ENCODE data around the gene TMEM218. TPM values are rescaled to one million over a fixed set of nuclear protein-coding genes. Genes with fewer than 3 reads are reported as not detected.

Gene TMEM218
- total RNA-seq, 1 donor from 2014 or later: 30.4 TPM

DNA sequence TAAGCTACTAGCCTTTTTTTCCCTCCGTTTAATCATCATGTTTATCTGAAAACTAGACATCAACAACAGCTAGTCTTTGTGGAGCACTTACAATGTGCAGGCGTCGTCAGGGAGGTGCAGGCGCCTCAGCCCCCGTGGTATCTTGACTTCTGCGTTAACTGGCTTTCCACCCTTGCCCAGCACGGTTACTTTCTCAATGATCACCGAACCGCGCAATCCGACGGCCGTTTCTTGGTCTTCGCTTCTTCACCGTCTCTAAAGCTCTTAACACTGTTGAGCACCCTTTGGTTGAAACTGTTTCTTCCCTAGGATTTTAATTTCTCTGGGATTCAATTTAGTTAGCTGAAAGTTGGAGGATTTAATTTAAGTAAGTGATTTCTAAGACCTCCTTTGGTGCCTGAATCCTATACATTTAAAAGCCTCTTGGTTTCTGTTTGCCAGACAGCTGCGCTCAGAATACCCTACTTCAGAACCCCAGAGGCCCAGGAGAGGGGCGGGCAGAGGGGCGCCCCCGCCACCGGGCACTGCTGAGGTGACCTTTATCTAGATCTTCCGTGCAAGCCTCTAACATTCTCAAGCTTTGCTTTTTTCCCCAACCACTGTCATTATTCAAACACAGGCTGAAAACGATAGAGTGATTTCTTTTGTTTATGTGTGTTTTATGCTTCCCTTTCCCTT lies 18.0 kb upstream of the TMEM218 start:
- TF ChIP-seq, protein P1, sequence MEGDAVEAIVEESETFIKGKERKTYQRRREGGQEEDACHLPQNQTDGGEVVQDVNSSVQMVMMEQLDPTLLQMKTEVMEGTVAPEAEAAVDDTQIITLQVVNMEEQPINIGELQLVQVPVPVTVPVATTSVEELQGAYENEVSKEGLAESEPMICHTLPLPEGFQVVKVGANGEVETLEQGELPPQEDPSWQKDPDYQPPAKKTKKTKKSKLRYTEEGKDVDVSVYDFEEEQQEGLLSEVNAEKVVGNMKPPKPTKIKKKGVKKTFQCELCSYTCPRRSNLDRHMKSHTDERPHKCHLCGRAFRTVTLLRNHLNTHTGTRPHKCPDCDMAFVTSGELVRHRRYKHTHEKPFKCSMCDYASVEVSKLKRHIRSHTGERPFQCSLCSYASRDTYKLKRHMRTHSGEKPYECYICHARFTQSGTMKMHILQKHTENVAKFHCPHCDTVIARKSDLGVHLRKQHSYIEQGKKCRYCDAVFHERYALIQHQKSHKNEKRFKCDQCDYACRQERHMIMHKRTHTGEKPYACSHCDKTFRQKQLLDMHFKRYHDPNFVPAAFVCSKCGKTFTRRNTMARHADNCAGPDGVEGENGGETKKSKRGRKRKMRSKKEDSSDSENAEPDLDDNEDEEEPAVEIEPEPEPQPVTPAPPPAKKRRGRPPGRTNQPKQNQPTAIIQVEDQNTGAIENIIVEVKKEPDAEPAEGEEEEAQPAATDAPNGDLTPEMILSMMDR (conservative IDR thresholded peaks at IDR 0.05): no peak
- Mint-ChIP-seq H3K36me3 (ENCODE audit: low read depth) (no peaks in the 10 kb centered on the region), H3K9me3 (no peaks in the 10 kb centered on the region), H3K4me1 (peaks cover 6% of the 10 kb centered on the region), H3K27me3 (ENCODE audit: low read depth) (no peaks in the 10 kb centered on the region), H3K27ac (ENCODE audit: unreplicated experiment) (no peak overlapping the region), H3K4me3 (no peak overlapping the region)
- DNase-seq (ENCODE audit: low read depth, low spot score): no peak

DNA sequence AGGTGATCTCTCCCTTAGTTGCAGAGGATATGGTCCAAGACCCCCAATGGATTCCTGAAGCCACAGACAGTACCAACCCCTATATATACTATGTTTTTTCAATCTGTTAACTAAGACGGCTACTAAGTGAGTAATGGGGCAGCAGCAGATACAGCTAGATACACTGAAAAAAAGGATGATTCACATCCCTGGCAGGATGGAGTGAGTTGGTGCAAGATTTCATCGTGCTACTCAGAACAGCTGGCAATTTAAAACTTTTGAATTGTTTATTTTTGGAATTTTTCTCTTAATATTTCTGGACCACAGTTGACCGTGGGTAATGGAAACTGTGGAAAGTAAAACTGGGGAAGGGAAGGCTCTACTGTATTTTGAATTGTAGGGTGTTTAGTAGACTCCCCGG lies 17.0 kb upstream of the TMEM218 start:
- H3K27me3 Mint-ChIP-seq (ENCODE audit: low read depth): no peaks in the 10 kb centered on the region
- H3K27ac Mint-ChIP-seq (ENCODE audit: unreplicated experiment): no peak overlapping the region
- TF ChIP-seq, protein P1 (conservative IDR thresholded peaks at IDR 0.05): no peak
- H3K36me3 Mint-ChIP-seq (ENCODE audit: low read depth): peaks cover 5% of the 10 kb centered on the region
- no peak for DNase-seq (ENCODE audit: low read depth, low spot score)
- peaks cover 16% of the 10 kb centered on the region for H3K4me1 Mint-ChIP-seq
- H3K9me3 Mint-ChIP-seq: peaks cover 3% of the 10 kb centered on the region
- H3K4me3 Mint-ChIP-seq: no peak overlapping the region

DNA sequence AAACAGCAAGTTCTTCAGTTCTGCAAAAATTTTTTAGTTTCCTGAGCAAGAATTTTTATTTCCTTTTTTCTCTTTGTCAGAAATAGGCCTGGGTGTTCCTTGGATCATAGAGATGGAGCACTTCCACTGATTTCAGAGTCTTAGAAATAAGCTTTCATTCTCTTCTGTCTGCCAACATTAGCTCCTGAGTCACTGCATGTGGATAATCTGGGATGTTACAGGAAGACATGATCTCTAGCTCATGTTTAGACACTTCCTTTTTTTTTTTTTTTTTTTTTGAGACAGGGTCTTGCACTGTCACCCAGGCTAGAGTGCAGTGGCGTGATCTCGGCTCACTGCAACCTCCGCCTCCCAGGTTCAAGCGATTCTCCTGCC lies 13.2 kb upstream of the TMEM218 start:
- H3K27ac Mint-ChIP-seq (ENCODE audit: unreplicated experiment): peak overlapping the region; percentile 22
- DNase-seq (ENCODE audit: low read depth, low spot score): no peak
- no peak overlapping the region for H3K4me3 Mint-ChIP-seq
- peaks cover 5% of the 10 kb centered on the region for H3K36me3 Mint-ChIP-seq (ENCODE audit: low read depth)
- H3K27me3 Mint-ChIP-seq (ENCODE audit: low read depth): peaks cover 2% of the 10 kb centered on the region
- peaks cover 15% of the 10 kb centered on the region for H3K4me1 Mint-ChIP-seq
- TF ChIP-seq, protein P1 (conservative IDR thresholded peaks at IDR 0.05): no peak
- peaks cover 3% of the 10 kb centered on the region for H3K9me3 Mint-ChIP-seq

DNA sequence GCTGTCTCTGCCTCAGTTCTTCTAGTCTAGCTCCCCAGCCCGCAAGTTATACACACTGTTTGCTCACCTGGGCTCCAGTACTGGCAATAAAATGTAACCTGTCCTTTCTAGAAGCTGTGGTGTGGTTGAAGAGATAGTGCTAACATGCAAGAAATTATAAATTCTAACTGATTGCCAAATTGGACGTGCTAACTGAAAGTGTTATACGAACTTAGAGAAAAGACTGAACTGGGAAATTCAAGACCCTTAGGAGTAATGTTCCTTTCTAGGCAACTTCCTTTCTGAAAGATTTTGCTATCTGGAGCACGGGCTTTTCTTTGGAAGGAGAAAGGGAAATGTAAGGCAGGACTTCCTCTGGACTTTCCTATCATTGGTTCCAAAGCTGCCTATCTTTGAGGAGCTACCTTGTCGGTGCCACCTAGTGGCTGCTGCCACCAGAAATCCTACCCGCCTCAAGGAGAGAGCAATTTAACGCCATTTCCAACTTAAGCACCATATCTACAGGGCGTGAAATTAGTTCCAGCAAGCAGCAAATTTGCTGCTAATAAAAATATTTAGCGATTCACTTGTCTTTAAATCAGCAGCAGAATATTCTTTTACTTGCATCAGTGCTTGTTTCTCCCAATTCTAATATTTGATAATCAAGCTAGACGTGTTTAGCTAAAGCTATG lies 12.7 kb upstream of the TMEM218 start:
- Mint-ChIP-seq H3K27me3 (ENCODE audit: low read depth) (peaks cover 2% of the 10 kb centered on the region), H3K4me1 (peaks cover 15% of the 10 kb centered on the region), H3K36me3 (ENCODE audit: low read depth) (peaks cover 5% of the 10 kb centered on the region), H3K9me3 (peaks cover 3% of the 10 kb centered on the region), H3K27ac (ENCODE audit: unreplicated experiment) (no peak overlapping the region), H3K4me3 (no peak overlapping the region)
- no peak for DNase-seq (ENCODE audit: low read depth, low spot score)
- TF ChIP-seq, protein P1 (conservative IDR thresholded peaks at IDR 0.05): peak; percentile 56

DNA sequence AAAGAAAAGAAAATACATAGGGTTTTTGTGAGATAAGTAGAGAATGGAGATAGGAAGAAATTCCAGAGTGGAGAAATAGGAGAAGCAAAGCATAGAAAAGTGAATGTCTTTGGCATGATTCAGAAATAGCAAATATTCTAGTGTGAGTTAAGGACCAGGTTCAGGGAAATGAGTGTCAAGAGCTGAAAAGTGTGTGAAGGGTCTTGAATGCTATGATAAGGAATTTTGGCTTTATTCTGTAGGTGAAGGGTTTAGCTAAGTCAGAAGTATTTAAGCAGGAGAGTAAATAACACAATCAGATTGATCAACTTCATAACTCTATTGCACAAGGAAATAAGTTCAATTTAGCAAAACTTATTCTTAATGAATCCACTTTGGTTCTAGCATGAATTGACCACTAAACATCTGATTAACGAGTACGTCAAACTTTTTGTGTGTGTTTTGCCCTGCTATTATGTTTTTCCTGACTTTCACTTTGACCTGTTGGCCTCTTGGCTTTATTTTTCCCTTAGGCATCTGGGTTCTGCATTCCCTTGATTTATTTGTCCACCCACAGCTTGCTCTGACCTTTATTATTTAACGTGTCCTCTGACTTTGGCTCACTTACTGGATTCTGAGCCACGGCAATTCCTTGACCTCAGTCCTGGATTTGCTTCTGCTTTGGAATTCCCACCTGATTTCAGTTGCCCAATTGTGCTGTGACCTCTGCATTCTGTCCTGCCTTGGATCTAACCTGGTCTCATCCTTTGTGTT lies 11.9 kb upstream of the TMEM218 start:
- DNase-seq (ENCODE audit: low read depth, low spot score): no peak
- TF ChIP-seq, protein P1 (conservative IDR thresholded peaks at IDR 0.05): no peak
- Mint-ChIP-seq H3K4me3 (no peak overlapping the region), H3K4me1 (peaks cover 15% of the 10 kb centered on the region), H3K36me3 (ENCODE audit: low read depth) (peaks cover 5% of the 10 kb centered on the region), H3K9me3 (peaks cover 3% of the 10 kb centered on the region), H3K27ac (ENCODE audit: unreplicated experiment) (no peak overlapping the region), H3K27me3 (ENCODE audit: low read depth) (peaks cover 2% of the 10 kb centered on the region)

Measured in neural crest cell (in vitro differentiated cells).